GM19239 (cell line): Measurements from ENCODE around the gene MT1G.

Experiments used
- DNase-seq: peaks from one replicate; pipeline ENCODE4 v3.0.0; 2011; ENCODE audit warnings: low spot score; ENCODE audit not compliant: insufficient read length
- FAIRE-seq: peaks from 2 replicates; lab custom pipeline; 2011; peaks lifted over from hg19 to GRCh38; lab: Jason Lieb, UNC

The MT1G gene

GRCh38 chr16:56640076-56640475 is 27.8 kb downstream of the MT1G start:
- FAIRE-seq: no peak
- no peak for DNase-seq

GRCh38 chr16:56639045-56639444 is 28.8 kb downstream of the MT1G start:
- no peak for FAIRE-seq
- no peak for DNase-seq

DNA sequence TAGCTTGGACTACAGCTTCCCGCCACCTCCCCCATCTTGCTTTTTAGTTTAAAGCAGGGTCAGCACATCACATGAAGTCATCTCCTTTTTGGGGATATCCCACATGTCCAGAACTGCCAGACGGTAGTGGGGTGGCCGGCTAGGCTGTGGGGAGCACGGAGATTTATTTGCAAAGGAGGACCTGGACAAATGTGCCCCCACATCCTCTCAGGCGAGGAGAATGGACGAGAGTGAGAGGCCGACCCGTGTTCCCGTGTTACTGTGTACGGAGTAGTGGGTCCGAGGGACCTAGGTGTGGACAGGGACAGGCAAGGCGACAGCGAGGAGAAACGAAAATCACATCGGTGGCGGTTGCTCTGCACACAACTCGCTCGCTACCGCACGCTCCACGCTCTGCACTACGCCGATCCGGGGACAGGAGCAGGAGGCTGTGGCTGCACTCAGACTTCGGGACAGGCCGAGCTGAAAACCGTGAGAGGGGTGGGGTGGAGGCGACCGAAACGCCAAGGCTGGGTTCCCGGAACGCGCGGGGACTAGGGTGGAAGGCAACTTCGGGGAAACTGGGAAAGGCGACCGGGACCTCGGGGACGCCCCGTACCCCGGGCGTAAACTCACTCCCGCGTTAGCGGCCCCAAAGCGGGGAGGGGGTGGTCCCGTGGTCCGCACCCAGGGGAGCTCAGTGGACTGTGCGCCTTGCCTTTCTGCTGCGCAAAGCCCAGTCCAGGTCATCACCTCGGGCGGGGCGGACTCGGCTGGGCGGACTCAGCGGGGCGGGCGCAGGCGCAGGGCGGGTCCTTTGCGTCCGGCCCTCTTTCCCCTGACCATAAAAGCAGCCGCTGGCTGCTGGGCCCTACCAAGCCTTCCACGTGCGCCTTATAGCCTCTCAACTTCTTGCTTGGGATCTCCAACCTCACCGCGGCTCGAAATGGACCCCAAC is 29.8 kb downstream of the MT1G start, which contains the start of gene MT1A:
MT1A (plus strand) TSS at position 853 of the 937 bp plus-strand sequence; CDS start at position 926, 73 bp downstream.
- FAIRE-seq (no peak), DNase-seq (no peak)

DNA sequence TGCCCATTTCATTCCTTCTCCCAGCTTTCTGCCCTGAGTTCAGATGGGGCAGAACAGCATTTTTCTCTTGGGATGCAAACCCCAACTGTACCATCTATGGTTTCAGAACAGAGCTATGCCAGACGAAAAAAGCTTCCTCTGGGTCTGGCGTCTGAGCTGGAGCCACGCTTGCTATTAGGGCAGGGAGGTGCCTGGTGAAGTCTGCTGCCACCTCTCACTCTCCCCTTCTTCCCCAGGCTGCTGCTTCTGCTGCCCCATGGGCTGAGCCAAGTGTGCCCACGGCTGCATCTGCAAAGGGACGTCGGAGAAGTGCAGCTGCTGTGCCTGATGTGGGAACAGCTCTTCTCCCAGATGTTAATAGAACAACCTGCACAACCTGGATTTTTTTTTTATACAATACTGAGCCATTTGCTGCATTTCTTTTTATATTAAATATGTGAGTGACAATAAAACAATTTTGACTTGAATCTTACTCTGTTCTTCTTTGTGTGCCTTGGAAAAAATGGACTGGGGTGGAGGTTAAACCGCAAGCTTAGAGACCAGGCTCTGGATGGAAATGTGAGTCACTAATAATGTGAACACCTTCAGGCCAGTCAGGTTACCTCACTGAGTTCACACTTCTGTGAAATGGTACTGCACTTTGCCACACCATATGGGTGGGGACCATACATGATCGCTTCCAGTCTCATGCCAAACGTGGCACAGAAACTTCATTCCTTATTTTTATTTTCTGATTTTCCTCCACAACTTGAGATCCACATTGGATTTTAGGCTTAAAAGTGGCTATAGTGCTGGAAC is 31.1 kb downstream of the MT1G start:
- no peak for DNase-seq
- FAIRE-seq: no peak

GRCh38 chr16:56635441-56635967 is 32.4 kb downstream of the MT1G start:
- FAIRE-seq (no peak), DNase-seq (no peak)

DNA sequence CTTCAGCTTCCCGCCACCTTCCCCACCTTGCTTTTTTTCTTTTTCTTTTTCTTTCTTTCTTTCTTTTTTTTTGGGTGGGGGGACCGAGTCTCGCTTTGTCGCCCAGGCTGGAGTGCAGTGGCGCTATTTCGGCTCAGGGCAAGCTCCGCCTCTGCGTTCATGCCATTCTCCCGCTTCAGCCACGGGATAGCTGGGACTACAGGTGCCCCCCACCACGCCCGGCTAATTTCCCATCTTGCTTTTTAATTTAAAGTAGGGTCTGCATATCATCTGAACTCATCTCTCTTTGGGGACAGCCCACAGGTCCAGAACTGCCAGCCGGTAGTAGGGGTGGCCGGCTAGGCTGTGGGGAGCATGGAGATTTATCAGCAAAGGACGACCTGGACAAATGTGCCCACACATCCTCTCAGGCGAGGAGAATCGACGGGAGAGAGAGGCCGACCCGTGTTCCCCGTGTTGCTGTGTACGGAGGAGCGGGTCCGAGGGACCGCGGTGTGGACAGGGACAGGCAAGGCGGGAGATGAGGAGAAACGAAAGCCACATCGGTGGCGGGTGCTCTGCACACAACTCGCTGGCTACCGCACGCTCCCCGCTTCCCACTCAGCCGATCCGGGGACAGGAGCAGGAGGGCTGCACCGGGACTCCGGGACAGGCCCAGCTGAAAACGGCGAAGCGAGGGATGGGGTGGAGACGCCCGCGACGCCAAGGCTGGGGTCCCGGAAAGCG is 33.0 kb downstream of the MT1G start:
- FAIRE-seq (no peak), DNase-seq (no peak)

- FAIRE-seq: no peak
Measured at GRCh38 chr16:56633535-56633934, 34.3 kb downstream of the MT1G start.

GRCh38 chr16:56632848-56633365 is 35.0 kb downstream of the MT1G start:
- no peak for DNase-seq
- no peak for FAIRE-seq

More at GRCh38 chr16:56633535-56633934, 34.3 kb downstream of the MT1G start:
- DNase-seq: no peak

GRCh38 chr16:56632156-56632847 is 35.6 kb downstream of the MT1G start, which contains the start of gene MT1M:
MT1M (plus strand) TSS chr16:56632659; CDS start chr16:56632732, 73 bp downstream.
- FAIRE-seq (no peak), DNase-seq (no peak)

GRCh38 chr16:56631832-56632155 is 36.1 kb downstream of the MT1G start:
- FAIRE-seq (no peak), DNase-seq (no peak)

GRCh38 chr16:56631197-56631596 is 36.7 kb downstream of the MT1G start:
- DNase-seq (no peak), FAIRE-seq (no peak)

GRCh38 chr16:56630134-56630533 is 37.7 kb downstream of the MT1G start:
- DNase-seq (peak; percentile 62), FAIRE-seq (peak; percentile 86)

DNA sequence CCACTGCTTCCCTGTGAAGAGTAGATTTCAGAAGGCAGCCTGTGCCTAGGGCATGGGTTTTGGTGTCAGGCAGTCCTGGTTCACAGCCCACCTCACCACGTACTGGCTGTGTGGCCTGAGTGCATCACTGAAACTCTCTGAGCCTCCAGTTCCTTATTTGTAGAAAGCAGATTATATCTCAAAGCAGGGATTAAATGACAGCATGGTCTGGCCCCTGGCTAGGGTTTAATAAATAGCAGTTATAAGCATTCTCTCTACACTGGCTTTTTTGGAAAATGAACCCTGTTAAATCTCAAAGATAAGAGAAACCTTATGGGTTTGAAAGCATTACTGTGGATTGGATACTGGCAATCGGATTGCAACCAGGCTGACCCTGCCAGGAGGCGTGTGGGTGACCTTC is 38.3 kb downstream of the MT1G start:
- DNase-seq (no peak), FAIRE-seq (no peak)

GRCh38 chr16:56628486-56629350 is 39.1 kb downstream of the MT1G start:
- FAIRE-seq (no peak), DNase-seq (no peak)

GRCh38 chr16:56626685-56627084 is 41.2 kb downstream of the MT1G start:
- FAIRE-seq (no peak), DNase-seq (no peak)

- FAIRE-seq: no peak
Measured at GRCh38 chr16:56625943-56626654, 41.8 kb downstream of the MT1G start.

GRCh38 chr16:56625140-56625942 is 42.5 kb downstream of the MT1G start, which contains the start of gene MT1E:
MT1E (plus strand) TSS chr16:56625781; CDS start chr16:56625852, 71 bp downstream.
- FAIRE-seq: no peak
- DNase-seq: no peak

More at GRCh38 chr16:56625943-56626654, 41.8 kb downstream of the MT1G start:
- DNase-seq: no peak
